IMR-90 (cell line): Measurements from ENCODE around the gene MYH3. TPM values are rescaled to one million over a fixed set of nuclear protein-coding genes. Genes with fewer than 3 reads are reported as not detected.

Experiments used
- ATAC-seq: fragments of 200-7000 bp; cut with Tn5 transposase; 2 replicates; pipeline ENCODE4 v1.9.1; 2020; ENCODE audit warnings: low read depth, mild to moderate bottlenecking, moderate library complexity
- BruUV-seq: library from RNA; stranded (reverse); fragments of 400-500 nt; replicated peaks from 2 replicates; lab custom pipeline; 2021; lab: Mats Ljungman, UMichigan
- CTCF ChIA-PET: fragments of 300-600 bp; formaldehyde crosslinking; extraction: SDS; loops from one replicate; lab custom pipeline; 2021; ENCODE audit warnings: antibody characterized with exemption; lab: Yijun Ruan, JAX
- POLR2A ChIA-PET: fragments of 300-600 bp; sonication (Branson Sonifier 250); formaldehyde crosslinking; loops from one replicate; lab custom pipeline; 2022; ENCODE audit warnings: antibody characterized with exemption; ENCODE audit not compliant: unreplicated experiment; lab: Charles Lee
- DNase-seq: peaks from one replicate; pipeline ENCODE4 v3.0.0; 2013
- H2AFZ ChIP-seq: replicated peaks from 2 replicates; pipeline ENCODE3; 2013; ENCODE audit warnings: low read length, mild to moderate bottlenecking; ENCODE audit not compliant: poor library complexity
- H2AK5ac ChIP-seq: 2 replicates; pipeline ENCODE4 v1.6.1; 2013; ENCODE audit warnings: low read depth, low read length, inconsistent platforms
- H2AK9ac ChIP-seq: replicated peaks from 2 replicates; pipeline ENCODE3; 2013; ENCODE audit warnings: mild to moderate bottlenecking, low read depth, low read length, moderate library complexity; ENCODE audit not compliant: poor library complexity
- H2BK120ac ChIP-seq: 2 replicates; pipeline ENCODE4 v1.6.1; 2013; ENCODE audit warnings: low read depth, low read length, inconsistent platforms
- H2BK15ac ChIP-seq: 3 replicates; pipeline ENCODE4 v1.6.1; 2013; ENCODE audit warnings: low read depth, low read length, inconsistent platforms
- H2BK20ac ChIP-seq: 2 replicates; pipeline ENCODE4 v1.6.1; 2013; ENCODE audit warnings: low read depth, mild to moderate bottlenecking, inconsistent platforms, low read length, moderate library complexity
- H2BK5ac ChIP-seq: 2 replicates; pipeline ENCODE4 v1.6.1; 2013; ENCODE audit warnings: mild to moderate bottlenecking, low read depth, low read length, inconsistent platforms; ENCODE audit not compliant: poor library complexity, severe bottlenecking
- H3K14ac ChIP-seq: replicated peaks from 2 replicates; pipeline ENCODE4 v1.6.1; 2013; ENCODE audit warnings: low read depth, low read length, inconsistent platforms
- H3K18ac ChIP-seq: 2 replicates; pipeline ENCODE4 v1.6.1; 2013; ENCODE audit warnings: low read depth, low read length, control low read depth
- H3K23ac ChIP-seq: 2 replicates; pipeline ENCODE4 v1.6.1; 2013; ENCODE audit warnings: low read depth, low read length, inconsistent platforms
- H3K27ac ChIP-seq: 2 replicates; pipeline ENCODE4 v1.5.1; 2013; ENCODE audit warnings: mild to moderate bottlenecking, control low read depth, low read length; ENCODE audit not compliant: insufficient read depth
- H3K27me3 ChIP-seq: 2 replicates; pipeline ENCODE4 v1.6.1; 2013; ENCODE audit warnings: low read length; ENCODE audit not compliant: control insufficient read depth, insufficient read depth
- H3K36me3 ChIP-seq: 2 replicates; pipeline ENCODE4 v1.6.1; 2013; ENCODE audit warnings: low read length, mixed read lengths; ENCODE audit not compliant: control insufficient read depth, insufficient read depth
- H3K4ac ChIP-seq: 2 replicates; pipeline ENCODE4 v1.6.1; 2013; ENCODE audit warnings: low read depth, low read length, inconsistent platforms
- H3K4me1 ChIP-seq: 2 replicates; pipeline ENCODE4 v1.6.1; 2013; ENCODE audit warnings: low read length, mixed read lengths; ENCODE audit not compliant: control insufficient read depth, insufficient read depth
- H3K4me2 ChIP-seq: 2 replicates; pipeline ENCODE4 v1.6.1; 2013; ENCODE audit warnings: low read depth, mild to moderate bottlenecking, control low read depth, low read length, moderate library complexity
- H3K4me3 ChIP-seq: 2 replicates; pipeline ENCODE4 v1.5.1; 2013; ENCODE audit warnings: low read depth, mild to moderate bottlenecking, control low read depth, low read length, moderate library complexity; ENCODE audit not compliant: insufficient read depth
- H3K56ac ChIP-seq: 2 replicates; pipeline ENCODE4 v1.6.1; 2013; ENCODE audit warnings: low read length, inconsistent platforms; ENCODE audit not compliant: insufficient read depth; ENCODE audit errors: extremely low read depth
- H3K79me1 ChIP-seq, 2 experiments: 2 replicates each; pipeline ENCODE4 v1.6.1; 2013; ENCODE audit warnings: low read length in 2 of 2, inconsistent platforms in 1 of 2, low read depth in 1 of 2
- H3K9ac ChIP-seq: 2 replicates; pipeline ENCODE4 v1.6.1; 2013; ENCODE audit warnings: low read depth, low read length, control low read depth
- H3K9me1 ChIP-seq: 2 replicates; pipeline ENCODE4 v1.6.1; 2013; ENCODE audit warnings: low read length, inconsistent platforms; ENCODE audit not compliant: insufficient read depth
- H3K9me3 ChIP-seq: 2 replicates; pipeline ENCODE4 v1.6.1; 2013; ENCODE audit warnings: low read length; ENCODE audit not compliant: control insufficient read depth, insufficient read depth
- H4K20me1 ChIP-seq: 2 replicates; pipeline ENCODE4 v1.6.1; 2013; ENCODE audit warnings: low read length, inconsistent platforms; ENCODE audit not compliant: insufficient read depth
- H4K5ac ChIP-seq: 2 replicates; pipeline ENCODE4 v1.6.1; 2013; ENCODE audit warnings: mild to moderate bottlenecking, low read depth, low read length, control low read depth
- H4K8ac ChIP-seq, 2 experiments: 2 replicates each; pipeline ENCODE4 v1.6.1; 2013; ENCODE audit warnings: low read depth in 2 of 2, low read length in 2 of 2, control low read depth in 1 of 2, inconsistent platforms in 1 of 2
- H4K91ac ChIP-seq: 2 replicates; pipeline ENCODE4 v1.6.1; 2013; ENCODE audit warnings: low read depth, low read length, inconsistent platforms; ENCODE audit not compliant: insufficient read depth
- BHLHE40 ChIP-seq: fragments of 150-350 bp; IDR thresholded peaks from 2 replicates; pipeline ENCODE4 v1.6.1; 2016; ENCODE audit warnings: mild to moderate bottlenecking, low read depth, low read length
- FOS ChIP-seq: fragments of 150-350 bp; IDR thresholded peaks from 2 replicates; pipeline ENCODE4 v1.6.1; 2016; ENCODE audit warnings: low read depth, low read length
- MAZ ChIP-seq: IDR thresholded peaks from 2 replicates; pipeline ENCODE4 v1.6.1; 2012; ENCODE audit warnings: low read depth, mild to moderate bottlenecking, low read length, improper control_type of control experiment, moderate library complexity, borderline replicate concordance
- MXI1 ChIP-seq: IDR thresholded peaks from 2 replicates; pipeline ENCODE4 v1.6.1; 2012; ENCODE audit warnings: low read depth, mild to moderate bottlenecking, low read length, moderate library complexity, borderline replicate concordance
- RAD21 ChIP-seq: IDR thresholded peaks from 2 replicates; pipeline ENCODE4 v1.6.1; 2012; ENCODE audit warnings: low read length, improper control_type of control experiment
- RCOR1 ChIP-seq: IDR thresholded peaks from 2 replicates; pipeline ENCODE4 v1.6.1; 2012; ENCODE audit warnings: mild to moderate bottlenecking, low read length, improper control_type of control experiment; ENCODE audit not compliant: insufficient replicate concordance
- RFX5 ChIP-seq: IDR thresholded peaks from 2 replicates; pipeline ENCODE4 v1.8.0; 2012; ENCODE audit warnings: low read depth, mild to moderate bottlenecking, low read length, moderate library complexity
- SMC3 ChIP-seq: fragments of 150-350 bp; IDR thresholded peaks from 2 replicates; pipeline ENCODE4 v1.6.1; 2016; ENCODE audit warnings: low read depth, mild to moderate bottlenecking, antibody characterized with exemption, low read length, moderate library complexity
- WGBS, 2 experiments: methylation state at CpG; one replicate each; pipeline versions ENCODE4 v1.1.5 to v1.1.7; 2013; ENCODE audit warnings: missing lambda C conversion rate in 2 of 2; ENCODE audit not compliant: insufficient read length in 1 of 2; ENCODE audit errors: extremely low coverage in 2 of 2; 5-methylcytosine and 5-hydroxymethylcytosine counted together
- dilution Hi-C: fragments of 300-500 bp; cut with HindIII; formaldehyde crosslinking; loops from one replicate; pipeline ENCODE4 v1.14.3; 2018; ENCODE audit warnings: low sequenced_read_pairs; ENCODE audit not compliant: unreplicated experiment
- in situ Hi-C: fragments of 300-500 bp; cut with MboI; formaldehyde crosslinking; loops from 3 replicates; pipeline ENCODE4 v1.14.3; 2019; ENCODE audit warnings: low sequenced_read_pairs, inconsistent platforms, mixed read lengths
- intact Hi-C: fragments of 100-400 bp; cut with micrococcal nuclease; formaldehyde crosslinking; loops from 2 replicates; pipeline ENCODE4 v1.10.0; 2022
- polyA plus RNA-seq, 3 experiments: library from polyadenylated mRNA; depleted of rRNA; stranded (reverse); fragments of >200 nt; gene quantifications; 2 replicates each; pipeline ENCODE4 v1.2.3, GENCODE V29; 2012; ENCODE audit warnings: low replicate concordance in 1 of 3
- total RNA-seq: library from RNA; depleted of rRNA; stranded (reverse); fragments of >200 nt; gene quantifications from 2 replicates; pipeline ENCODE4 v1.2.3, GENCODE V29; 2012
- TF ChIP-seq, protein P1 (sequence below): fragments of 150-350 bp; IDR thresholded peaks from 2 replicates; pipeline ENCODE4 v1.6.1; 2016; ENCODE audit warnings: low read depth, mild to moderate bottlenecking, low read length, moderate library complexity, borderline replicate concordance

MYH3 gene
- total and polyA plus RNA-seq, 2 of the 4 experiments (the other 2 are of a cell fraction), result 0.54 to 0.63 TPM

- no peak for ATAC-seq
- DNase-seq, result no peak
- 84% methylated on average over 15 of the region's 25 CpGs; no CpG with 5 or more reads in 1 of the 2 experiments for WGBS, 2 experiments
- intact Hi-C loops, result no loop called here
- Histone ChIP-seq H3K4me1 (no peaks in the 10 kb centered on the region), H3K23ac (no peak overlapping the region), H3K14ac (no peak overlapping the region), H3K4ac (no peak overlapping the region), H3K27me3 (no peaks in the 10 kb centered on the region), H3K27ac (no peak overlapping the region), H4K8ac (no peak overlapping the region), H2BK5ac (no peak overlapping the region), H3K18ac (no peak overlapping the region), H3K9me1 (no peaks in the 10 kb centered on the region), H2BK20ac (no peak overlapping the region), H2AK5ac (no peak overlapping the region), H4K91ac (no peak overlapping the region), H4K5ac (no peak overlapping the region), H2BK15ac (no peak overlapping the region), H4K20me1 (no peaks in the 10 kb centered on the region), H2BK120ac (no peak overlapping the region), H3K79me1 (no peaks in the 10 kb centered on the region), H3K56ac (no peak overlapping the region), H3K4me3 (no peak overlapping the region), H3K9me3 (no peaks in the 10 kb centered on the region), H3K4me2 (no peak overlapping the region), H2AK9ac (no peak overlapping the region), H3K9ac (no peak overlapping the region), H3K36me3 (peaks cover 2% of the 10 kb centered on the region; the same call in 1 of the 2 replicates), H2AFZ (no peak overlapping the region)
- dilution Hi-C loops, result no loop called here
- TF ChIP-seq, protein P1, sequence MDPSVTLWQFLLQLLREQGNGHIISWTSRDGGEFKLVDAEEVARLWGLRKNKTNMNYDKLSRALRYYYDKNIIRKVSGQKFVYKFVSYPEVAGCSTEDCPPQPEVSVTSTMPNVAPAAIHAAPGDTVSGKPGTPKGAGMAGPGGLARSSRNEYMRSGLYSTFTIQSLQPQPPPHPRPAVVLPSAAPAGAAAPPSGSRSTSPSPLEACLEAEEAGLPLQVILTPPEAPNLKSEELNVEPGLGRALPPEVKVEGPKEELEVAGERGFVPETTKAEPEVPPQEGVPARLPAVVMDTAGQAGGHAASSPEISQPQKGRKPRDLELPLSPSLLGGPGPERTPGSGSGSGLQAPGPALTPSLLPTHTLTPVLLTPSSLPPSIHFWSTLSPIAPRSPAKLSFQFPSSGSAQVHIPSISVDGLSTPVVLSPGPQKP, result no peak
- TF ChIP-seq MAZ, result no peak
- no peak for TF ChIP-seq SMC3
- TF ChIP-seq FOS, result no peak
- no peak for TF ChIP-seq BHLHE40
- TF ChIP-seq RAD21, result no peak
- TF ChIP-seq RCOR1, result no peak
- no peak for TF ChIP-seq RFX5
- no peak for TF ChIP-seq MXI1
- BruUV-seq, result no TSS peak
- in situ Hi-C loops, result no loop called here
- ChIA-PET CTCF (no interaction called here), POLR2A (no interaction called here)
Observed at GRCh38 chr17:10638151-10638550, 19.0 kb downstream of the MYH3 start.
